ENCODE data around the gene SEC24B. TPM values are rescaled to one million over a fixed set of nuclear protein-coding genes. Genes with fewer than 3 reads are reported as not detected.

The SEC24B gene
- total and polyA plus RNA-seq, 2 donors (not counting 3 experiments of a cell fraction or from before 2014, with no cell fraction given): 35.9 to 46.2 TPM

- POLR2A ChIA-PET: no interaction called here
- no peak overlapping the region for H3K9ac ChIP-seq (replicated peaks; ENCODE audit: extremely low read depth, insufficient read depth, low read length)
- peaks cover 11 to 14% of the 10 kb centered on the region in 2 experiments for H3K36me3 ChIP-seq (ENCODE audit: control insufficient read depth in 2 of 2, extremely low read depth in 1 of 2, insufficient read depth in 2 of 2, low read length in 2 of 2)
- H3K4me3 ChIP-seq (replicated peaks in 1 of 3; ENCODE audit: insufficient read depth in 1 of 3, low read depth in 1 of 3, low read length in 3 of 3): no peak overlapping the region
- H3K4me2 ChIP-seq (ENCODE audit: insufficient read depth, low read length): no peak overlapping the region
- DNase-seq (ENCODE audit: low read depth, low spot score) (no peak), FAIRE-seq (no peak)
- no peak overlapping the region for H2AFZ ChIP-seq (ENCODE audit: low read depth, low read length)
- BruUV-seq (replicated peaks): no TSS peak
- no peaks in the 10 kb centered on the region for H3K27me3 ChIP-seq (ENCODE audit: control insufficient read depth in 2 of 2, insufficient read depth in 2 of 2, low read length in 2 of 2)
- H3K9me1 ChIP-seq (replicated peaks; ENCODE audit: control insufficient read depth, extremely low read depth, insufficient read depth, low read length): no peaks in the 10 kb centered on the region
- H4K20me1 ChIP-seq (replicated peaks; ENCODE audit: control insufficient read depth, extremely low read depth, insufficient read depth, low read length): peaks cover 19% of the 10 kb centered on the region
- H3K9me3 ChIP-seq (replicated peaks; ENCODE audit: control insufficient read depth, insufficient read depth, low read length): no peaks in the 10 kb centered on the region
- H3K27ac ChIP-seq (ENCODE audit: insufficient read depth, low read depth, low read length): no peak overlapping the region
- no peaks in the 10 kb centered on the region for H3K4me1 ChIP-seq (ENCODE audit: control insufficient read depth, extremely low read depth, insufficient read depth, low read length)
- peaks cover 85% of the 10 kb centered on the region for H3K79me2 ChIP-seq (ENCODE audit: control insufficient read depth, insufficient read depth, low read length)
- dilution Hi-C loops (cut with MboI; ENCODE audit: extremely low pct_ligation_motif_present, low sequenced_read_pairs) (no loop called here), intact Hi-C loops (cut with micrococcal nuclease) (no loop called here)
- CTCF ChIA-PET: interaction anchor here (0.9 to 1.4 kb wide), 6 partner anchors 8 to 35 kb away, joined by 3 to 10 read pairs (median 4); partner anchors contain the start of gene SEC24B
- TF ChIP-seq JUN (IDR thresholded peaks at IDR 0.05; ENCODE audit: borderline replicate concordance, insufficient read depth, insufficient read length, low read depth) (no peak), MAX (IDR thresholded peaks at IDR 0.05; ENCODE audit: insufficient read depth, insufficient read length) (no peak), EZH2 (IDR thresholded peaks at IDR 0.05; ENCODE audit: borderline replicate concordance, low read depth, low read length, severe bottlenecking) (no peak), FOS (IDR thresholded peaks at IDR 0.05; ENCODE audit: borderline replicate concordance, insufficient read depth, low read length) (no peak), POLR2A (IDR thresholded peaks at IDR 0.05; ENCODE audit: low read depth, low read length) (no peak), GATA2 (IDR thresholded peaks at IDR 0.05; ENCODE audit: insufficient read depth, insufficient read length, low read depth, low read length) (no peak), MYC (IDR thresholded peaks at IDR 0.05; ENCODE audit: low read depth, low read length) (no peak), CTCF (IDR thresholded peaks at IDR 0.05; ENCODE audit: extremely low read depth in 1 of 2, insufficient read depth in 1 of 2, low read depth in 1 of 2, low read length in 2 of 2) (no peak), POLR2AphosphoS5 (IDR thresholded peaks at IDR 0.05; ENCODE audit: insufficient read depth, low read depth, low read length) (no peak)
Measured at GRCh38 chr4:109462297-109462696, 28.7 kb downstream of the SEC24B start.
